Left lung (tissue), 10 donors: ENCODE measurements around the gene IKZF3. TPM values are rescaled to one million over a fixed set of nuclear protein-coding genes. Genes with fewer than 3 reads are reported as not detected.
"Not testable (repeated sequence)": the region's sequence is repeated elsewhere in the genome, so short reads cannot be mapped to it uniquely, and the experiment has no call there.

ENCODE experiments used
- ATAC-seq: fragments of 200-7000 bp; cut with Tn5 transposase; one replicate; pipeline ENCODE4 v1.9.1; 2020; ENCODE audit warnings: moderate library complexity
- DNase-seq, 4 donors: peaks; one replicate each; pipeline ENCODE4 v3.0.0-alpha.2; 2013 to 2020
- H3K27ac ChIP-seq, 2 donors: fragments of 200-600 bp; sonication (generic) in 1 of 2; one replicate each; pipeline versions ENCODE4 v1.5.0 to v1.8.0; 2020 to 2021
- H3K27me3 ChIP-seq, 2 donors: fragments of 200-600 bp; sonication (generic) in 1 of 2; one replicate each; pipeline versions ENCODE4 v1.5.0 to v1.8.0; 2020 to 2021
- H3K36me3 ChIP-seq, 2 donors: fragments of 200-600 bp; sonication (generic) in 1 of 2; one replicate each; pipeline versions ENCODE4 v1.5.0 to v1.8.0; 2020 to 2021
- H3K4me1 ChIP-seq, 2 donors: fragments of 200-600 bp; one replicate each; pipeline ENCODE4 v1.8.0; 2021
- H3K4me3 ChIP-seq, 2 donors: fragments of 200-600 bp; sonication (generic) in 1 of 2; one replicate each; pipeline versions ENCODE4 v1.5.0 to v1.8.0; 2020 to 2021; ENCODE audit warnings: mild to moderate bottlenecking in 1 of 2
- H3K9me3 ChIP-seq, 2 donors: fragments of 200-600 bp; sonication (generic) in 1 of 2; one replicate each; pipeline versions ENCODE4 v1.5.0 to v1.8.0; 2020 to 2021
- intact Hi-C, 2 donors: fragments of 100-400 bp; cut with DNase I; formaldehyde crosslinking; loops; one replicate each; pipeline versions ENCODE4 v1.11.2 to v1.14.2; 2022
- polyA plus RNA-seq, 6 donors: library from polyadenylated mRNA; unstranded; fragments of 120-200 nt; gene quantifications; one replicate each; pipeline ENCODE4 v1.2.1, GENCODE V29; 2013; ENCODE audit not compliant: insufficient read length in 6 of 6
- total RNA-seq, 2 donors: library from RNA; stranded (reverse); fragmentation: NEBNext Ultra II Directional; extraction: Animal tissue kit (Norgen Biotek cat#: 25700); gene quantifications; one replicate each; pipeline ENCODE4 v1.2.1, GENCODE V29; 2021
- TF ChIP-seq, protein P1 (sequence below), 2 donors: fragments of 200-600 bp; sonication (generic) in 1 of 2; IDR thresholded peaks; one replicate each; pipeline versions ENCODE4 v1.5.0 to v1.8.0; 2021; ENCODE audit warnings: antibody characterized with exemption in 2 of 2
- donor health status: DM: no; HTN: yes; CAD: no.
- donor health status: DM: no; HTN: no; CAD: no.

The IKZF3 gene
- total and polyA plus RNA-seq, 8 donors, result 1.2 to 6.6 (median 1.7) TPM

- Histone ChIP-seq H3K36me3 (no peaks in the 10 kb centered on the region), H3K4me3 (no peak overlapping the region), H3K9me3 (no peaks in the 10 kb centered on the region), H3K27ac (no peak overlapping the region), H3K4me1 (no peaks in the 10 kb centered on the region), H3K27me3 (no peaks in the 10 kb centered on the region)
- ATAC-seq (no peak), DNase-seq (no peak)
- TF ChIP-seq, protein P1, sequence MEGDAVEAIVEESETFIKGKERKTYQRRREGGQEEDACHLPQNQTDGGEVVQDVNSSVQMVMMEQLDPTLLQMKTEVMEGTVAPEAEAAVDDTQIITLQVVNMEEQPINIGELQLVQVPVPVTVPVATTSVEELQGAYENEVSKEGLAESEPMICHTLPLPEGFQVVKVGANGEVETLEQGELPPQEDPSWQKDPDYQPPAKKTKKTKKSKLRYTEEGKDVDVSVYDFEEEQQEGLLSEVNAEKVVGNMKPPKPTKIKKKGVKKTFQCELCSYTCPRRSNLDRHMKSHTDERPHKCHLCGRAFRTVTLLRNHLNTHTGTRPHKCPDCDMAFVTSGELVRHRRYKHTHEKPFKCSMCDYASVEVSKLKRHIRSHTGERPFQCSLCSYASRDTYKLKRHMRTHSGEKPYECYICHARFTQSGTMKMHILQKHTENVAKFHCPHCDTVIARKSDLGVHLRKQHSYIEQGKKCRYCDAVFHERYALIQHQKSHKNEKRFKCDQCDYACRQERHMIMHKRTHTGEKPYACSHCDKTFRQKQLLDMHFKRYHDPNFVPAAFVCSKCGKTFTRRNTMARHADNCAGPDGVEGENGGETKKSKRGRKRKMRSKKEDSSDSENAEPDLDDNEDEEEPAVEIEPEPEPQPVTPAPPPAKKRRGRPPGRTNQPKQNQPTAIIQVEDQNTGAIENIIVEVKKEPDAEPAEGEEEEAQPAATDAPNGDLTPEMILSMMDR (IDR thresholded peaks at IDR 0.05), result no peak
- intact Hi-C loops, result no loop called here
Observed at GRCh38 chr17:39765766-39766165, 98.3 kb downstream of the IKZF3 start.

DNA sequence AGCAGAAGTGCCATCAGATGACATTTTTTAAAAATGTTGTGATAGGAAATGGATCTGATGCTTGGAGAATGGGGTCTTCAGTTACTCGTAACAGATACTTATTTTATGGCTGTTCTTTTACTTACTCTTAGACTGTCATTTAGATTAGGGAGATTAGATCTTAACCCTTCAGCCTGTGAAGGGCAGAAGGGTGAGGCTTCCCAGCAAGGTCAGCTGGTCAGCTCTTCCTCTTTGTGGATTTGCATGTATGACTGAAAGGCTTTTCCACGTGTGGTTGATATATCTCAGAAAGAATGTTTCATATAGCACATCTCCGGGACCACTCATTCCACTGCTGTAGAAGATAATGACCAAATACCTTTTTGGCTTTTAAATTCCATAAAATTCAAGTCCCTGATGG is 98.9 kb downstream of the IKZF3 start:
- DNase-seq (no peak), ATAC-seq (no peak)
- Histone ChIP-seq H3K27me3 (no peaks in the 10 kb centered on the region), H3K4me1 (no peaks in the 10 kb centered on the region), H3K4me3 (no peak overlapping the region), H3K9me3 (no peaks in the 10 kb centered on the region), H3K27ac (no peak overlapping the region), H3K36me3 (no peaks in the 10 kb centered on the region)
- intact Hi-C loops, result no loop called here
- TF ChIP-seq, protein P1 (IDR thresholded peaks at IDR 0.05), result no peak

DNA sequence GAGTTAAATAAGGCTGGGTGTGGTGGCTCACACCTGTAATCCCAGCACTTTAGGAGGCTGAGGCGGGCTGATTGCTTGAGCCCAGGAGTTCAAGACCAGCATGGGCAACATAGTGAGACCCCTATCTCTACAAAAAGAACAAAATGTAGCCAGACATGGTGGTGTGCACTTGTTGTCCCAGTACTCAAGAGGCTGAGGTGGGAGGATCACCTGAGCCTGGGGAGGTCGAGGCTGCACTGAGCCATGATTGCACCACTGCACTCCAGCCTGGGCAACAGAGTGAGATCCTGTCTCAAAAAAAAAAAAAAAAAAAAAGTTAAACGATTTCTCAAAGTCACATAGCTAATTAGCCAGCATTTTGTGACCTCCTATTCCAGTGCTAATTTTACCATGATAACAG is 99.9 kb downstream of the IKZF3 start:
- H3K27ac ChIP-seq, ATAC-seq, DNase-seq, H3K4me1 ChIP-seq, H3K9me3 ChIP-seq, H3K27me3 ChIP-seq, H3K4me3 ChIP-seq, H3K36me3 ChIP-seq, intact Hi-C loops: not testable (repeated sequence)

GRCh38 chr17:39763051-39763820 is 100.9 kb downstream of the IKZF3 start:
- intact Hi-C loops, result no loop called here
- no peak overlapping the region for H3K4me3 ChIP-seq
- no peak for ATAC-seq
- peaks cover 0 to 8% of the 10 kb centered on the region in 2 donors for H3K27me3 ChIP-seq
- H3K27ac ChIP-seq, result no peak overlapping the region
- H3K36me3 ChIP-seq, result no peaks in the 10 kb centered on the region
- H3K9me3 ChIP-seq, result no peaks in the 10 kb centered on the region
- DNase-seq, result no peak
- H3K4me1 ChIP-seq, result no peaks in the 10 kb centered on the region
- TF ChIP-seq, protein P1 (IDR thresholded peaks at IDR 0.05), result no peak

DNA sequence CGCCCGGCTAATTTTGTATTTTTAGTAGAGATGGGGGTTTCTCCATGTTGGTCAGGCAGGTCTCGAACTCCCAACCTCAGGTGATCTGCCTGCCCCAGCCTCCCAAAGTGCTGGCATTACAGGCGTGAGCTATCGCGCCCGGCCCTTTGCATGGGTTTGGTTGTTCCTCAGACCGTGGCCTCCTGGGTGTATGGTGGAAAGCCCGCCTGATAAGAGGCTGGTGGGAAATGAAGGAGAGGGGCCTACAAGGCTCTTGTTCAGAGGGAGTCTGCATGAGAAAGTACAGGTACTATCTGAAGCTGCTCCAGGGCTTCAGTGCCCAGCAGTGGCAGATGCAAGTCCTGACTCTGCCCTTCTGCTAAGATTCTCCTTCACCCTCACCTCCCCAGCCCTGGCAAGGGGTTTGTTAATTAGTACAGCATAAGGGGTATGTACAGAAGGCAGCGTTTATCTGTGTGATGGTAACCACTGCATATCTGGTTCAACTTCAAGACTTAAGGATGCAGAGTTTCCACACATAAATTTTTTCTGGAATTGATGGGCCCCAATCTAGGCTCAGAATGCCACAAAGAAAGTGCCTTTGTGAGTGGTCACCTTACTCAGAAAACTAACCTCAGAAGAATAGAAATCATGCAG is 102.1 kb downstream of the IKZF3 start:
- peaks cover 0 to 8% of the 10 kb centered on the region in 2 donors for H3K27me3 ChIP-seq
- H3K36me3 ChIP-seq, result no peaks in the 10 kb centered on the region
- TF ChIP-seq, protein P1 (IDR thresholded peaks at IDR 0.05), result no peak
- H3K27ac ChIP-seq, result no peak overlapping the region
- peaks cover 0 to 8% of the 10 kb centered on the region in 2 donors for H3K4me1 ChIP-seq
- no peaks in the 10 kb centered on the region for H3K9me3 ChIP-seq
- DNase-seq (no peak), ATAC-seq (no peak)
- intact Hi-C loops, result no loop called here
- no peak overlapping the region for H3K4me3 ChIP-seq
